NT2/D1 (cell line): ENCODE measurements around the gene AMPD2.

Source experiments
- YY1 ChIP-seq: IDR thresholded peaks from 2 replicates; pipeline ENCODE4 v1.6.1; 2011; ENCODE audit not compliant: insufficient read length, insufficient read depth
- ZNF274 ChIP-seq: IDR thresholded peaks from 2 replicates; pipeline ENCODE4 v1.6.1; 2011; ENCODE audit warnings: mild to moderate bottlenecking, low read depth, low read length

DNA sequence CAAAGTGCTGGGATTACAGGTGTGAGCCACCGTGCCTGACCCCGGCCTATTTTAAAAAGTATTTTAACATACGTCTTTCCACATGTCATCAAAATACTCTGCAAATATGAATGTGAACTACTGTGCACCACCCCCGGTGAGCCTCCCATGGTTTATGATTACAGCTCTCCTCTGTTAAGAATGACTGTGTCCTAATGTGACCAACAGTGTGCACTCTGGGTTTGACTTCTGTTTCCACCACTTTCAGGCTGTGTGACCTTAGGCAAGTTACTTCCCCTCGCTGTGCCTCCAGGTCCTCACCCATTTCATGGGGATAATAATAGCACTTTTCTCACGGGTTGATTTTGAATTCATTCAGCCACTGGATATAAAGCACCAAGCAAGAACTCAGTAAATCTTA, 14.7 kb downstream of the AMPD2 start:
- TF ChIP-seq YY1 (no peak), ZNF274 (no peak)
